K562 (cell line): ENCODE results near the gene MOCS3. TPM values are rescaled to one million over a fixed set of nuclear protein-coding genes. Genes with fewer than 3 reads are reported as not detected.

Source experiments
- ATAC-seq: fragments of 200-7000 bp; cut with Tn5 transposase; 3 replicates; pipeline ENCODE4 v1.9.1; 2020; ENCODE audit warnings: moderate library complexity
- BruUV-seq: library from RNA; stranded (reverse); fragments of 400-500 nt; replicated peaks from 2 replicates; lab custom pipeline; 2021; lab: Mats Ljungman, UMichigan
- CTCF ChIA-PET: fragments of 300-600 bp; formaldehyde crosslinking; extraction: SDS; loops from one replicate; lab custom pipeline; 2021; ENCODE audit warnings: low intra/inter-chr PET ratio; lab: Yijun Ruan, JAX
- POLR2A ChIA-PET: fragments of 300-600, 350-650 bp; sonication (Branson Sonifier 250); formaldehyde crosslinking; extraction: SDS; loops from one replicate; lab custom pipeline; 2021; ENCODE audit warnings: antibody characterized with exemption, inconsistent platforms; lab: Yijun Ruan, JAX
- DNase-seq, 4 experiments: peaks; one replicate each; pipeline versions ENCODE4 v3.0.0 to v3.0.0-alpha.2; 2011 to 2018; ENCODE audit warnings: low spot score in 3 of 4, mixed read lengths in 3 of 4; ENCODE audit errors: extremely low read depth in 1 of 4
- FAIRE-seq: peaks from 2 replicates; lab custom pipeline; 2011; peaks lifted over from hg19 to GRCh38; lab: Jason Lieb, UNC
- H2AFZ ChIP-seq: 2 replicates; pipeline ENCODE4 v1.6.0; 2011; ENCODE audit warnings: low read depth, low read length, control low read depth, inconsistent platforms
- H3K27ac ChIP-seq: fragments of 200-600 bp; 3 replicates; pipeline ENCODE4 v1.8.0; 2011; ENCODE audit warnings: low read depth, mild to moderate bottlenecking, control low read depth, inconsistent platforms, low read length, moderate library complexity, mixed read lengths; ENCODE audit errors: extremely low read depth
- H3K27me3 ChIP-seq, 2 experiments: fragments of 300-600 bp in 1 of 2; 2 replicates in 1 of 2; 3 replicates in 1 of 2; pipeline versions ENCODE4 v1.6.0 to v1.8.0; 2011; ENCODE audit warnings: inconsistent platforms in 2 of 2, low read length in 2 of 2, mild to moderate bottlenecking in 1 of 2, mixed read lengths in 1 of 2, moderate library complexity in 1 of 2; ENCODE audit not compliant: control insufficient read depth in 2 of 2, insufficient read depth in 2 of 2
- H3K36me3 ChIP-seq: fragments of 300-600 bp; 3 replicates; pipeline ENCODE4 v1.8.0; 2011; ENCODE audit warnings: mild to moderate bottlenecking, low read length, inconsistent platforms; ENCODE audit not compliant: control insufficient read depth, insufficient read depth
- H3K4me1 ChIP-seq, 2 experiments: fragments of 200-600 bp in 1 of 2; replicated peaks in 1 of 2; 2 replicates in 1 of 2; 3 replicates in 1 of 2; pipeline versions ENCODE4 v1.5.1 to v1.8.0; 2011; ENCODE audit warnings: inconsistent platforms in 2 of 2, low read length in 2 of 2, mild to moderate bottlenecking in 1 of 2, mixed read lengths in 1 of 2, moderate library complexity in 1 of 2; ENCODE audit not compliant: control insufficient read depth in 2 of 2, insufficient read depth in 2 of 2
- H3K4me2 ChIP-seq: 2 replicates; pipeline ENCODE4 v1.6.1; 2011; ENCODE audit warnings: low read length, control low read depth, inconsistent platforms, mixed read lengths; ENCODE audit not compliant: insufficient read depth
- H3K4me3 ChIP-seq: fragments of 200-600 bp; sonication (generic), shearing (Covaris generic); 2 replicates; pipeline ENCODE4 v1.5.1; 2016; ENCODE audit warnings: control low read depth, inconsistent platforms
- H3K79me2 ChIP-seq: fragments of 200-600 bp; 3 replicates; pipeline ENCODE4 v1.8.0; 2011; ENCODE audit warnings: low read length, inconsistent platforms; ENCODE audit not compliant: control insufficient read depth, insufficient read depth
- H3K9ac ChIP-seq, 2 experiments: 2 replicates each; pipeline versions ENCODE4 v1.6.0 to v1.6.1; 2011; ENCODE audit warnings: low read depth in 2 of 2, low read length in 2 of 2, control low read depth in 1 of 2, inconsistent platforms in 1 of 2, mild to moderate bottlenecking in 1 of 2, mixed read lengths in 1 of 2; ENCODE audit not compliant: insufficient read depth in 1 of 2
- H3K9me1 ChIP-seq: one replicate; pipeline ENCODE4 v1.6.0; 2011; ENCODE audit warnings: inconsistent platforms, mild to moderate bottlenecking, low read length, moderate library complexity; ENCODE audit not compliant: control insufficient read depth, insufficient read depth
- H3K9me3 ChIP-seq: replicated peaks from 2 replicates; pipeline ENCODE4 v1.5.1; 2011; ENCODE audit warnings: low read depth, low read length, inconsistent platforms; ENCODE audit not compliant: control insufficient read depth, insufficient read depth
- H4K20me1 ChIP-seq: replicated peaks from 2 replicates; pipeline ENCODE4 v1.6.1; 2011; ENCODE audit warnings: low read length, inconsistent platforms, mixed read lengths; ENCODE audit not compliant: control insufficient read depth, insufficient read depth
- FOXJ2 ChIP-seq: fragments of 200-800 bp; sonication (Bioruptor generic); IDR thresholded peaks from 2 replicates; pipeline ENCODE4 v1.6.1; 2016; ENCODE audit warnings: missing genetic modification characterization, missing compliant biosample characterization
- HMG20A ChIP-seq: fragments of 450-650 bp; formaldehyde crosslinking; conservative IDR thresholded peaks from 2 replicates; pipeline ENCODE4 v1.4.0; 2020; ENCODE audit warnings: mild to moderate bottlenecking, mixed read lengths
- LEF1 ChIP-seq: fragments of 450-650 bp; IDR thresholded peaks from 2 replicates; pipeline ENCODE4 v1.6.1; 2016; ENCODE audit warnings: mild to moderate bottlenecking
- MED1 ChIP-seq: sonication (generic); formaldehyde crosslinking; IDR thresholded peaks from 2 replicates; pipeline ENCODE4 v1.8.1; 2023; ENCODE audit warnings: missing genetic modification reagents, borderline replicate concordance
- SP2 ChIP-seq: IDR thresholded peaks from 2 replicates; pipeline ENCODE4 v1.6.1; 2011; ENCODE audit warnings: mild to moderate bottlenecking, low read depth, low read length, moderate library complexity; ENCODE audit not compliant: poor library complexity, severe bottlenecking; ENCODE audit errors: extremely low read depth
- ZC3H8 ChIP-seq: fragments of 450-650 bp; IDR thresholded peaks from 2 replicates; pipeline ENCODE4 v1.6.1; 2017
- ZNF311 ChIP-seq: fragments of 250-450 bp; sonication (Bioruptor Pico); IDR thresholded peaks from 2 replicates; pipeline ENCODE4 v1.4.0; 2020; ENCODE audit warnings: mild to moderate bottlenecking, moderate library complexity
- WGBS: fragments of 100-300 bp; shearing (Covaris generic); methylation state at CpG from one replicate; pipeline ENCODE4 v1.1.6; 2016; ENCODE audit warnings: low coverage, mixed read lengths; ENCODE audit not compliant: insufficient coverage; ENCODE audit errors: missing lambda C conversion rate; 5-methylcytosine and 5-hydroxymethylcytosine counted together
- in situ Hi-C: fragments of 300-500 bp; cut with MboI; formaldehyde crosslinking; loops from 4 replicates; pipeline ENCODE4 v1.15.0; 2018; ENCODE audit warnings: inconsistent platforms, mixed read lengths
- intact Hi-C: fragments of 100-400 bp; cut with micrococcal nuclease; formaldehyde crosslinking; loops from 2 replicates; pipeline ENCODE4 v1.14.2; 2022
- polyA plus RNA-seq, 8 experiments: library from polyadenylated mRNA; depleted of rRNA in 4 of 8; stranded (reverse) in 5 of 8; unstranded in 3 of 8; fragments of >200 nt; fragmentation: Nextera tagmentation in 2 of 8; fragmentation: Illumina TruSeq in 1 of 8; extraction: Ambion mirVana in 2 of 8; extraction: Trizol in 1 of 8; gene quantifications; 2 replicates each; pipeline versions ENCODE4 v1.2.1 to v1.2.3, GENCODE V29; 2011 to 2014; ENCODE audit warnings: inconsistent platforms in 1 of 8, missing spikeins in 1 of 8
- total RNA-seq, 7 experiments: library from RNA; depleted of rRNA in 6 of 7; stranded (reverse); fragments of >200 nt in 6 of 7; fragmentation: Illumina TruSeq in 2 of 7; extraction: Trizol in 2 of 7; gene quantifications; 2 replicates each; pipeline versions ENCODE4 v1.2.1 to v1.2.3, GENCODE V29; 2011 to 2021; ENCODE audit warnings: low replicate concordance in 1 of 7
- TF ChIP-seq, protein P1 (sequence below): fragments of 450-650 bp; formaldehyde crosslinking; IDR thresholded peaks from 2 replicates; pipeline ENCODE4 v1.4.0; 2020; ENCODE audit warnings: mild to moderate bottlenecking, moderate library complexity
- TF ChIP-seq, protein P2 (sequence below): fragments of 200-800 bp; sonication (Bioruptor generic); IDR thresholded peaks from 2 replicates; pipeline ENCODE4 v1.6.1; 2017; ENCODE audit warnings: missing genetic modification characterization, missing compliant biosample characterization

Gene MOCS3
- total and polyA plus RNA-seq, 9 of the 15 experiments (the other 6 are each of a cell fraction or from before 2014, with no cell fraction given), result 0.70 to 6.2 (median 2.9) TPM

DNA sequence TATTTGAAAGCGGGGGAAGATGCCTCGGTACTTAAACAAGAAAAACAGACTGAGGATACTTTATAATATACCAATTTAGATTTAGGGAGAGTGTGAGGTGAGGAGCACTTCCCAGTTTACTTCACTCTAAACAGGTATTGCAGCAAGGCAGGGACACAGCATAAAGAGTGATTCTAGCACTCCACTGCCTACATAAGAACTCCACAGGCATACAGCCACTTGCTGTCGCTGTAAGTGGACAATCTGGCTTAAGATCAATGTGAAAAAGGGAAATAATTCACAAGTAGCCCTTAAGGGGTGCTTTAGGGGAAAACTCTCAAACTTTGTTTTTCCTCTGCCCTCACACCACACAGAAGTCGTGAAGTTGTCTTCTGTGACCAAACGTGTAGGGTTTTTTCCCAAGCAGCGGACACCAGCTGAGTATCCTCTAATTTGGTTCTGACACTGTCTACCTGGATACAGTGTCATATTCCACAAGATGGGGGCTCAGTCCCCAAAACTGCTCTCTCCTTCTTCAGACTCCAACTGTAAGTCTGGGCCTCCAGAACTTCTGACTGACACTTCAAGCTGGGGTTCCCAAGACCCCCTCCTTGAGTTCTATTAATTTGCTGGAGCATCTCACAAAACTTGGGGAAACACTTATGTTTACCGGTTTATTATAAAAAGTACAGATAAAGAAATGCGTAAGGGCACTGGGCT is 36.7 kb upstream of the MOCS3 start:
- ChIA-PET CTCF (no interaction called here), POLR2A (interaction anchor here (0.6 to 3.0 kb wide), 10 partner anchors 9 to 390 kb away, joined by 3 to 25 read pairs (median 4); partner anchors contain the start of gene ADNP)
- in situ Hi-C loops, result no loop called here
- no peaks in the 10 kb centered on the region for H3K9me1 ChIP-seq
- H3K27me3 ChIP-seq, result no peaks in the 10 kb centered on the region
- peaks cover 90% of the 10 kb centered on the region for H3K36me3 ChIP-seq
- no peak overlapping the region for H2AFZ ChIP-seq
- DNase-seq, result no peak
- no peaks in the 10 kb centered on the region for H3K9me3 ChIP-seq
- peak overlapping the region; percentile 21; the same call in 1 of the 3 replicates for H3K27ac ChIP-seq
- H3K9ac ChIP-seq, result peak overlapping the region; percentile 6 to 17; a peak in 1 of 4 replicates
- 70% methylated on average over 8 of the region's 8 CpGs for WGBS
- ATAC-seq, result peak; percentile 53
- no peak overlapping the region; the same call in 1 of the 2 replicates for H3K4me2 ChIP-seq
- BruUV-seq, result no TSS peak
- no peak for FAIRE-seq
- peaks cover 98% of the 10 kb centered on the region for H3K79me2 ChIP-seq
- intact Hi-C loops, result no loop called here
- peaks cover 0 to 18% of the 10 kb centered on the region in 2 experiments; a peak in 2 of 5 replicates for H3K4me1 ChIP-seq
- peaks cover 34% of the 10 kb centered on the region for H4K20me1 ChIP-seq
- no peak for TF ChIP-seq ZC3H8
- no peak for TF ChIP-seq SP2
- no peak for TF ChIP-seq HMG20A
- TF ChIP-seq LEF1, result no peak
- TF ChIP-seq, protein P1, sequence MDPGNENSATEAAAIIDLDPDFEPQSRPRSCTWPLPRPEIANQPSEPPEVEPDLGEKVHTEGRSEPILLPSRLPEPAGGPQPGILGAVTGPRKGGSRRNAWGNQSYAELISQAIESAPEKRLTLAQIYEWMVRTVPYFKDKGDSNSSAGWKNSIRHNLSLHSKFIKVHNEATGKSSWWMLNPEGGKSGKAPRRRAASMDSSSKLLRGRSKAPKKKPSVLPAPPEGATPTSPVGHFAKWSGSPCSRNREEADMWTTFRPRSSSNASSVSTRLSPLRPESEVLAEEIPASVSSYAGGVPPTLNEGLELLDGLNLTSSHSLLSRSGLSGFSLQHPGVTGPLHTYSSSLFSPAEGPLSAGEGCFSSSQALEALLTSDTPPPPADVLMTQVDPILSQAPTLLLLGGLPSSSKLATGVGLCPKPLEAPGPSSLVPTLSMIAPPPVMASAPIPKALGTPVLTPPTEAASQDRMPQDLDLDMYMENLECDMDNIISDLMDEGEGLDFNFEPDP (CRISPR knock-in tag), result no peak
- TF ChIP-seq, protein P2, sequence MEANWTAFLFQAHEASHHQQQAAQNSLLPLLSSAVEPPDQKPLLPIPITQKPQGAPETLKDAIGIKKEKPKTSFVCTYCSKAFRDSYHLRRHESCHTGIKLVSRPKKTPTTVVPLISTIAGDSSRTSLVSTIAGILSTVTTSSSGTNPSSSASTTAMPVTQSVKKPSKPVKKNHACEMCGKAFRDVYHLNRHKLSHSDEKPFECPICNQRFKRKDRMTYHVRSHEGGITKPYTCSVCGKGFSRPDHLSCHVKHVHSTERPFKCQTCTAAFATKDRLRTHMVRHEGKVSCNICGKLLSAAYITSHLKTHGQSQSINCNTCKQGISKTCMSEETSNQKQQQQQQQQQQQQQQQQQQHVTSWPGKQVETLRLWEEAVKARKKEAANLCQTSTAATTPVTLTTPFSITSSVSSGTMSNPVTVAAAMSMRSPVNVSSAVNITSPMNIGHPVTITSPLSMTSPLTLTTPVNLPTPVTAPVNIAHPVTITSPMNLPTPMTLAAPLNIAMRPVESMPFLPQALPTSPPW (CRISPR knock-in tag), result no peak
- no peak for TF ChIP-seq ZNF311 (CRISPR knock-in tag)
- no peak for TF ChIP-seq MED1 (CRISPR knock-in tag)
- no peak for TF ChIP-seq FOXJ2 (tag)
- TF ChIP-seq, all 486 proteins: peak for 0
- H3K4me3 ChIP-seq, result no peak overlapping the region
